ENCODE results near the gene SCAMP4.

DNA sequence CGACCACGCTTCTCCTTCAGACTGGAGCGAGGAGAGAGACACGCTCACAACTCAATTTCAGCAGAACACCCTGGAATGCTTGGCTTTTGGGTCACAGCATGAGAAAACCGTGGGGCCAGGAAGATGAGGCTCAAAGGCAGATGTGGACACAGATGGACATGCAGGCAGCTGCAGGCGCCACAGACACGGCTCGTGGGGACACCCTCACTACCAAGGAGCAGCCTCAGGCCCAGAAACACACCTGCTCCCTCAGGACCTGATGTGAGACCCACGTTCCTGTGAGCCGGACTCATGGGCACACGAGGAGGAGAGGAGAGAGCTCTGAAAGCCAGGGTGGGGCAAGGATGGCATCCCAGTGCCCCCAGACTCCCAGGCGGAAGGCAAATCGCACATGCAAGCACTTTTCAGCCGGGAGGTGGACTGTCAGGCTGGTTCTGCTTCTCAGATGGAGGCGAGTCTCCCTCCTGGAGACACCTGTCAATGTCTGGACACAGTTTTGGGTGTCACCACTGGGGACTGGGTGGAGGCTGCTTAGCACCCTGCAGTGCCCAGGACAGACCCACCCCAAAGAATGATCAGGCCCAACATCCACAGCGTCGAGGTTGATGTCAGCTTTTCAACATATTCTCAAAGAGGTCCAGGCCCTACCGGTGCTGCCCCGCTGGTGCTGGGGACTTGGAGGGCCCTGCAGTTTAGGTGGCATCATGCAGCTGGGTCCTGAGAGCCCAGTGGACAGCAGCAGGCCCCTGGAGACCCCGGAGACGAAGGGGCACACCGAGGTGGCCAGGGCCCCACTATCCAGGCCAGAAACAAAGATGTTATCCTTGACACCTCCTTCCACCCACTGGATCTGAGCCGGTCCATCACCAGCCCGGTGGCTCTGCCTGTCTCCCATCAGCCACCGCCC lies 22.2 kb upstream of the SCAMP4 start:
- TF ChIP-seq, protein P1, sequence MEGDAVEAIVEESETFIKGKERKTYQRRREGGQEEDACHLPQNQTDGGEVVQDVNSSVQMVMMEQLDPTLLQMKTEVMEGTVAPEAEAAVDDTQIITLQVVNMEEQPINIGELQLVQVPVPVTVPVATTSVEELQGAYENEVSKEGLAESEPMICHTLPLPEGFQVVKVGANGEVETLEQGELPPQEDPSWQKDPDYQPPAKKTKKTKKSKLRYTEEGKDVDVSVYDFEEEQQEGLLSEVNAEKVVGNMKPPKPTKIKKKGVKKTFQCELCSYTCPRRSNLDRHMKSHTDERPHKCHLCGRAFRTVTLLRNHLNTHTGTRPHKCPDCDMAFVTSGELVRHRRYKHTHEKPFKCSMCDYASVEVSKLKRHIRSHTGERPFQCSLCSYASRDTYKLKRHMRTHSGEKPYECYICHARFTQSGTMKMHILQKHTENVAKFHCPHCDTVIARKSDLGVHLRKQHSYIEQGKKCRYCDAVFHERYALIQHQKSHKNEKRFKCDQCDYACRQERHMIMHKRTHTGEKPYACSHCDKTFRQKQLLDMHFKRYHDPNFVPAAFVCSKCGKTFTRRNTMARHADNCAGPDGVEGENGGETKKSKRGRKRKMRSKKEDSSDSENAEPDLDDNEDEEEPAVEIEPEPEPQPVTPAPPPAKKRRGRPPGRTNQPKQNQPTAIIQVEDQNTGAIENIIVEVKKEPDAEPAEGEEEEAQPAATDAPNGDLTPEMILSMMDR (IDR thresholded peaks at IDR 0.05): no peak
- TF ChIP-seq KDM1A (IDR thresholded peaks at IDR 0.05; ENCODE audit: low read depth): no peak
- no peak for TF ChIP-seq POLR2AphosphoS2 (conservative IDR thresholded peaks at IDR 0.05; ENCODE audit: low read length)
- no peak for TF ChIP-seq RNF2 (IDR thresholded peaks at IDR 0.05; ENCODE audit: borderline replicate concordance, low read depth)
- no peak for TF ChIP-seq POLR2A (IDR thresholded peaks at IDR 0.05; ENCODE audit: low read length)
- TF ChIP-seq TP53 (CRISPR knock-in tag; IDR thresholded peaks at IDR 0.05): no peak
- no peak for TF ChIP-seq HOXA7 (CRISPR knock-in tag; IDR thresholded peaks at IDR 0.05)
- TF ChIP-seq, protein P2, sequence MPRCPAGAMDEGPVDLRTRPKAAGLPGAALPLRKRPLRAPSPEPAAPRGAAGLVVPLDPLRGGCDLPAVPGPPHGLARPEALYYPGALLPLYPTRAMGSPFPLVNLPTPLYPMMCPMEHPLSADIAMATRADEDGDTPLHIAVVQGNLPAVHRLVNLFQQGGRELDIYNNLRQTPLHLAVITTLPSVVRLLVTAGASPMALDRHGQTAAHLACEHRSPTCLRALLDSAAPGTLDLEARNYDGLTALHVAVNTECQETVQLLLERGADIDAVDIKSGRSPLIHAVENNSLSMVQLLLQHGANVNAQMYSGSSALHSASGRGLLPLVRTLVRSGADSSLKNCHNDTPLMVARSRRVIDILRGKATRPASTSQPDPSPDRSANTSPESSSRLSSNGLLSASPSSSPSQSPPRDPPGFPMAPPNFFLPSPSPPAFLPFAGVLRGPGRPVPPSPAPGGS (IDR thresholded peaks at IDR 0.05): no peak
- TF ChIP-seq RAD21 (conservative IDR thresholded peaks at IDR 0.05 in 1 of 2, IDR thresholded peaks at IDR 0.05 in 1 of 2): no peak

Data from A549 (cell line).